Measurements from ENCODE around the gene EFNA3.

DNA sequence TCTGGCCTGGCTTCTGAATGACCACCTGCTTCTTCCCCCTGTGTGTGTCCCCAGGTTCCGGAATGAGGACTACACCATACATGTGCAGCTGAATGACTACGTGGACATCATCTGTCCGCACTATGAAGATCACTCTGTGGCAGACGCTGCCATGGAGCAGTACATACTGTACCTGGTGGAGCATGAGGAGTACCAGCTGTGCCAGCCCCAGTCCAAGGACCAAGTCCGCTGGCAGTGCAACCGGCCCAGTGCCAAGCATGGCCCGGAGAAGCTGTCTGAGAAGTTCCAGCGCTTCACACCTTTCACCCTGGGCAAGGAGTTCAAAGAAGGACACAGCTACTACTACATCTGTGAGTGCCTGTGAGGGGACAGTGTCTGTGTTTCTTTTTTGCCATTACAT lies 52.6 kb downstream of the EFNA3 start:
- TF ChIP-seq EP300 (conservative IDR thresholded peaks at IDR 0.05; ENCODE audit: poor library complexity, severe bottlenecking) (no peak), SMC3 (conservative IDR thresholded peaks at IDR 0.05; ENCODE audit: poor library complexity) (no peak), TAF1 (IDR thresholded peaks at IDR 0.05; ENCODE audit: low read depth) (no peak)
- TF ChIP-seq, protein P1, sequence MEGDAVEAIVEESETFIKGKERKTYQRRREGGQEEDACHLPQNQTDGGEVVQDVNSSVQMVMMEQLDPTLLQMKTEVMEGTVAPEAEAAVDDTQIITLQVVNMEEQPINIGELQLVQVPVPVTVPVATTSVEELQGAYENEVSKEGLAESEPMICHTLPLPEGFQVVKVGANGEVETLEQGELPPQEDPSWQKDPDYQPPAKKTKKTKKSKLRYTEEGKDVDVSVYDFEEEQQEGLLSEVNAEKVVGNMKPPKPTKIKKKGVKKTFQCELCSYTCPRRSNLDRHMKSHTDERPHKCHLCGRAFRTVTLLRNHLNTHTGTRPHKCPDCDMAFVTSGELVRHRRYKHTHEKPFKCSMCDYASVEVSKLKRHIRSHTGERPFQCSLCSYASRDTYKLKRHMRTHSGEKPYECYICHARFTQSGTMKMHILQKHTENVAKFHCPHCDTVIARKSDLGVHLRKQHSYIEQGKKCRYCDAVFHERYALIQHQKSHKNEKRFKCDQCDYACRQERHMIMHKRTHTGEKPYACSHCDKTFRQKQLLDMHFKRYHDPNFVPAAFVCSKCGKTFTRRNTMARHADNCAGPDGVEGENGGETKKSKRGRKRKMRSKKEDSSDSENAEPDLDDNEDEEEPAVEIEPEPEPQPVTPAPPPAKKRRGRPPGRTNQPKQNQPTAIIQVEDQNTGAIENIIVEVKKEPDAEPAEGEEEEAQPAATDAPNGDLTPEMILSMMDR (IDR thresholded peaks at IDR 0.05; ENCODE audit: poor library complexity, severe bottlenecking): no peak

All from neural cell (in vitro differentiated cells).